ENCODE measurements around the gene CNTFR. TPM values are rescaled to one million over a fixed set of nuclear protein-coding genes. Genes with fewer than 3 reads are reported as not detected.

Gene CNTFR
- total RNA-seq, 1 donor from 2014 or later, result 8.3 TPM

DNA sequence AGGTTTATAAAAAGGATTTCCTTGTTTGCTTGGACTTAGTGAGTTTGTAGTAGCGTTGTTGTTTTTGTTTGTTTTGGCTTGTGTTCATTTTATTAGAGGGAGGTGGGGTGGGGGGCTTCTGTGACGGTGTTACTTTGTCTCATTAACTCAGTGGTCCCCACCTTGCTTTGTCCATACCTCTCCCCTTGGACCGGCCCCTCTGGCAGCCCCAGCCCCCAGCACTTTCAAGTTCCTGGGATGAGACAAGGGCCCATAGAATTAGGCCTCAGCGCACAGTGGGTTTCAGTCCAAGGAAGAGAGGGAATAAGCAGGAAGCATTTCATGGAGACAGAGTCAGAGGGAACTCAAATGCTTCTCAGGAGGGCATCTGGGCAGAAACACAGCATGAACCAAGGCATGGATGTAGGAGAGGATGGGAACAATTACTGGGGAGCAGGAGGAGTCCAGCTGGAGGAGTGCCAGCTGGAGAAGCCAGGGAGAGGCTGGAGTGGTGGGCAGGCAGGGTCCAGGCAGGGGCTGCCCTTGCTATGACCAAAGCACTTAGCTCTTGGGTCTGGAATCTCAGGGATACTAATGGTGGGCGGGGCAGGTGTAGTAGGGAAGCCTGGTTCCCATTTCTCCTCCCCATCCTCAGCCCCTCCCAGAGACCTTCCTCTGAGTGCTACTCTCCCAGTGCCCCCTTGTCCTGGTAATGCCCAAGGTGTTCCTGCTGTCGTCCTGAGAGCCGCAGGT lies 43.3 kb downstream of the CNTFR start:
- H3K9me3 ChIP-seq, result no peaks in the 10 kb centered on the region
- no peaks in the 10 kb centered on the region for H3K4me1 ChIP-seq
- H3K27ac ChIP-seq, result no peak overlapping the region
- DNase-seq (ENCODE audit: extremely low spot score in 2 of 2), result no peak
- intact Hi-C loops (cut with DNase I), result loop anchor here (5.0 kb wide), 1 partner anchor 46 kb away; no protein-coding TSS in a partner anchor
- H3K27me3 ChIP-seq, result no peaks in the 10 kb centered on the region
- no peak overlapping the region for H3K4me3 ChIP-seq
- no peaks in the 10 kb centered on the region for H3K36me3 ChIP-seq
- TF ChIP-seq POLR2AphosphoS5 (IDR thresholded peaks at IDR 0.05; ENCODE audit: insufficient read depth in 1 of 2, low read depth in 1 of 2), result no peak
- TF ChIP-seq POLR2A (IDR thresholded peaks at IDR 0.05), result no peak
- TF ChIP-seq CTCF (IDR thresholded peaks at IDR 0.05), result no peak

DNA sequence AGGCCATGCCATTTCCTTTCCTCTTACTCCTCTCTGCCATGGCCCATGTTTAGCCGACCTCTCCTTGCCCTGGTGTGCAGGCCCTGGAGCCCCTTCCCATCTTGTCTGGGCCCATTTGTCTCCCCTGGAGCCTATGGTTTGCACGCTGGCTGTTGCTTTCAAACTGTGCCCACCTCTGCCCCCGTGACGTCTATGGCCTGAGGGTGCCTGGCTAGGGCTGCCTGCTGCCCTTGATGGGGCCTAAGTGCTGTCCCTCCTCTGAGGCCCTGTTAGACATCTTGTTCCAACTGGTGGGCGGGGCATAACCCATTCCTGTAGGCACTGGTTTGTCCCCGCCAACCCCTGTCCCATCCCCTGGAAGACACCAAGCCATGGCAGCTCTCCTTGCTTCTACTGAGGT lies 44.0 kb downstream of the CNTFR start:
- no peak overlapping the region for H3K4me3 ChIP-seq
- H3K4me1 ChIP-seq, result no peaks in the 10 kb centered on the region
- no peak for DNase-seq (ENCODE audit: extremely low spot score in 2 of 2)
- H3K27me3 ChIP-seq, result no peaks in the 10 kb centered on the region
- no peaks in the 10 kb centered on the region for H3K36me3 ChIP-seq
- no peaks in the 10 kb centered on the region for H3K9me3 ChIP-seq
- TF ChIP-seq CTCF (IDR thresholded peaks at IDR 0.05) (no peak), POLR2AphosphoS5 (IDR thresholded peaks at IDR 0.05; ENCODE audit: insufficient read depth in 1 of 2, low read depth in 1 of 2) (no peak), POLR2A (IDR thresholded peaks at IDR 0.05) (no peak)
- no peak overlapping the region for H3K27ac ChIP-seq
- intact Hi-C loops (cut with DNase I), result loop anchor here (5.0 kb wide), 1 partner anchor 47 kb away; no protein-coding TSS in a partner anchor

GRCh38 chr9:34544035-34544434 lies 45.5 kb downstream of the CNTFR start:
- H3K27ac ChIP-seq, result no peak overlapping the region
- intact Hi-C loops (cut with DNase I), result no loop called here
- H3K9me3 ChIP-seq, result no peaks in the 10 kb centered on the region
- no peaks in the 10 kb centered on the region for H3K36me3 ChIP-seq
- DNase-seq (ENCODE audit: extremely low spot score in 2 of 2), result no peak
- H3K4me3 ChIP-seq, result no peak overlapping the region
- no peaks in the 10 kb centered on the region for H3K27me3 ChIP-seq
- TF ChIP-seq POLR2A (IDR thresholded peaks at IDR 0.05), result no peak
- no peak for TF ChIP-seq CTCF (IDR thresholded peaks at IDR 0.05)
- no peaks in the 10 kb centered on the region for H3K4me1 ChIP-seq

DNA sequence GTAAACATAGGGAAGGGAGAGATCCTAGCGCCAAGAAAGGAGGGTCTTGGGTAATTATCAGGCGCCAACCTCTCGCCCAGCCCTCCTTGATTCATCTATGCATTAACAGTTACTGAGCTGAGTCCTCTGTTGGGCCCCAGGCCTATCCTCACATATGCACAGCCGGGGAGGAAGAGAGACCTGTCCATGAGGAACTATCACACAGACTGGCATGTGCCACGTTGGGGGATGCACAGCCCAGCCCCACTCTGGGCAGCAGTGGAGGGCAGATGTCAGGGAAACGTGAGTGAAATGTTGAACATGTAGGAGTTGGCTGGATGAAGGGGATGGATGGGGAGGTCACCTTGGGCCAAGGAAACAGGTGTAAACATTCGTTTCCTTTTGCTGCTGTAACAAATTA lies 48.0 kb downstream of the CNTFR start:
- Histone ChIP-seq H3K9me3 (no peaks in the 10 kb centered on the region), H3K4me3 (no peak overlapping the region), H3K27me3 (no peaks in the 10 kb centered on the region), H3K36me3 (no peaks in the 10 kb centered on the region), H3K27ac (no peak overlapping the region), H3K4me1 (no peaks in the 10 kb centered on the region)
- TF ChIP-seq POLR2AphosphoS5 (IDR thresholded peaks at IDR 0.05; ENCODE audit: insufficient read depth in 1 of 2, low read depth in 1 of 2) (no peak), CTCF (IDR thresholded peaks at IDR 0.05) (no peak), POLR2A (IDR thresholded peaks at IDR 0.05) (no peak)
- no peak for DNase-seq (ENCODE audit: extremely low spot score in 2 of 2)
- intact Hi-C loops (cut with DNase I), result no loop called here

GRCh38 chr9:34540827-34541226 lies 48.7 kb downstream of the CNTFR start:
- Histone ChIP-seq H3K27ac (no peak overlapping the region), H3K4me1 (no peaks in the 10 kb centered on the region), H3K27me3 (no peaks in the 10 kb centered on the region), H3K4me3 (no peak overlapping the region), H3K36me3 (no peaks in the 10 kb centered on the region), H3K9me3 (no peaks in the 10 kb centered on the region)
- no peak for DNase-seq (ENCODE audit: extremely low spot score in 2 of 2)
- intact Hi-C loops (cut with DNase I), result no loop called here
- TF ChIP-seq POLR2AphosphoS5 (IDR thresholded peaks at IDR 0.05; ENCODE audit: insufficient read depth in 1 of 2, low read depth in 1 of 2) (no peak), POLR2A (IDR thresholded peaks at IDR 0.05) (no peak), CTCF (IDR thresholded peaks at IDR 0.05) (no peak)
